H1 (cell line): Measurements from ENCODE around the gene ALDH1A3. TPM values are rescaled to one million over a fixed set of nuclear protein-coding genes. Genes with fewer than 3 reads are reported as not detected.

Experiments
- CTCF ChIA-PET: fragments of 300-600 bp; sonication (Branson Sonifier 250); formaldehyde crosslinking; loops from one replicate; lab custom pipeline; 2021; ENCODE audit not compliant: partially characterized antibody; lab: Charles Lee
- POLR2A ChIA-PET: fragments of 300-600 bp; sonication (Branson Sonifier 250); formaldehyde crosslinking; loops from one replicate; lab custom pipeline; 2021; ENCODE audit warnings: inconsistent platforms; ENCODE audit not compliant: partially characterized antibody; lab: Charles Lee
- DNase-seq, 2 experiments: peaks; one replicate each; pipeline versions ENCODE4 v3.0.0 to v3.0.0-alpha.2; 2010 to 2022; ENCODE audit warnings: low spot score in 2 of 2, low read depth in 1 of 2, mixed read lengths in 1 of 2
- FAIRE-seq: peaks from 2 replicates; lab custom pipeline; 2011; peaks lifted over from hg19 to GRCh38; lab: Jason Lieb, UNC
- H2AFZ ChIP-seq: 2 replicates; pipeline ENCODE4 v1.8.1; 2012; ENCODE audit warnings: low read length, inconsistent platforms
- H2AK5ac ChIP-seq: 2 replicates; pipeline ENCODE4 v1.6.1; 2013; ENCODE audit warnings: low read depth, low read length
- H2BK120ac ChIP-seq: replicated peaks from 2 replicates; pipeline ENCODE3; 2013; ENCODE audit warnings: low read depth, low read length, inconsistent platforms
- H2BK12ac ChIP-seq: 2 replicates; pipeline ENCODE4 v1.6.1; 2013; ENCODE audit warnings: low read depth, low read length
- H2BK15ac ChIP-seq: 2 replicates; pipeline ENCODE4 v1.6.1; 2013; ENCODE audit warnings: low read length
- H2BK20ac ChIP-seq: 2 replicates; pipeline ENCODE4 v1.6.1; 2013; ENCODE audit warnings: low read length
- H2BK5ac ChIP-seq: 2 replicates; pipeline ENCODE4 v1.6.1; 2013; ENCODE audit warnings: low read depth, low read length
- H3K14ac ChIP-seq: 2 replicates; pipeline ENCODE4 v1.6.1; 2013; ENCODE audit warnings: inconsistent platforms; ENCODE audit not compliant: insufficient read length
- H3K18ac ChIP-seq: 2 replicates; pipeline ENCODE4 v1.6.1; 2013; ENCODE audit warnings: low read length; ENCODE audit errors: extremely low read depth
- H3K23ac ChIP-seq: 2 replicates; pipeline ENCODE4 v1.6.1; 2013; ENCODE audit warnings: inconsistent platforms; ENCODE audit not compliant: insufficient read length
- H3K23me2 ChIP-seq: 2 replicates; pipeline ENCODE4 v1.6.1; 2013; ENCODE audit warnings: low read depth, low read length
- H3K27ac ChIP-seq: 2 replicates; pipeline ENCODE4 v1.6.1; 2011; ENCODE audit warnings: low read depth, low read length, inconsistent platforms
- H3K27me3 ChIP-seq, 4 experiments: replicated peaks in 1 of 4; 1 replicate in 1 of 4; 2 replicates in 3 of 4; pipeline versions ENCODE4 v1.6.1 to v1.8.1; 2011 to 2013; ENCODE audit warnings: low read length in 3 of 4, mild to moderate bottlenecking in 3 of 4, inconsistent platforms in 2 of 4, mixed read lengths in 2 of 4, moderate library complexity in 1 of 4; ENCODE audit not compliant: control insufficient read depth in 3 of 4, insufficient read depth in 3 of 4; ENCODE audit errors: extremely low read depth in 1 of 4
- H3K36me3 ChIP-seq, 4 experiments: 2 replicates each; pipeline versions ENCODE4 v1.6.1 to v1.8.1; 2011 to 2013; ENCODE audit warnings: mild to moderate bottlenecking in 4 of 4, low read length in 3 of 4, moderate library complexity in 2 of 4, control low read depth in 1 of 4, inconsistent platforms in 1 of 4; ENCODE audit not compliant: insufficient read depth in 4 of 4, control insufficient read depth in 2 of 4
- H3K4ac ChIP-seq: replicated peaks from 2 replicates; pipeline ENCODE3; 2013; ENCODE audit warnings: low read length, low read depth, mixed read lengths, inconsistent platforms; ENCODE audit not compliant: insufficient read length
- H3K4me1 ChIP-seq, 4 experiments: replicated peaks in 1 of 4; 1 replicate in 1 of 4; 2 replicates in 3 of 4; pipeline versions ENCODE4 v1.6.1 to v1.8.1; 2011 to 2013; ENCODE audit warnings: low read length in 3 of 4, inconsistent platforms in 2 of 4, mixed read lengths in 1 of 4; ENCODE audit not compliant: insufficient read depth in 4 of 4, control insufficient read depth in 3 of 4
- H3K4me2 ChIP-seq, 2 experiments: 2 replicates each; pipeline versions ENCODE4 v1.6.1 to v1.8.1; 2011 to 2013; ENCODE audit warnings: low read depth in 2 of 2, low read length in 2 of 2, control low read depth in 1 of 2, inconsistent platforms in 1 of 2, mild to moderate bottlenecking in 1 of 2; ENCODE audit not compliant: insufficient read depth in 1 of 2
- H3K4me3 ChIP-seq, 4 experiments: fragments of 200-600, 300-600 bp in 1 of 4; sonication (generic), shearing (Covaris generic), sonication (Bioruptor Twin) in 1 of 4; 2 replicates each; pipeline versions ENCODE4 v1.5.1 to v1.8.1; 2011 to 2016; ENCODE audit warnings: low read length in 4 of 4, low read depth in 3 of 4, control low read depth in 2 of 4, inconsistent platforms in 2 of 4, mild to moderate bottlenecking in 2 of 4, mixed read lengths in 1 of 4, moderate library complexity in 1 of 4; ENCODE audit not compliant: insufficient read depth in 2 of 4; ENCODE audit errors: extremely low read depth in 1 of 4
- H3K56ac ChIP-seq: replicated peaks from 2 replicates; pipeline ENCODE3; 2013; ENCODE audit warnings: low read depth, mild to moderate bottlenecking, mixed read lengths, low read length, inconsistent platforms; ENCODE audit not compliant: insufficient read length
- H3K79me1 ChIP-seq: 2 replicates; pipeline ENCODE4 v1.6.1; 2013; ENCODE audit warnings: low read depth, low read length, control low read depth
- H3K79me2 ChIP-seq, 2 experiments: 2 replicates each; pipeline versions ENCODE4 v1.6.1 to v1.8.1; 2012 to 2013; ENCODE audit warnings: low read length in 2 of 2, mild to moderate bottlenecking in 2 of 2, inconsistent platforms in 1 of 2; ENCODE audit not compliant: insufficient read depth in 2 of 2, control insufficient read depth in 1 of 2
- H3K9ac ChIP-seq, 4 experiments: replicated peaks in 1 of 4; 1 replicate in 1 of 4; 2 replicates in 3 of 4; pipeline versions ENCODE4 v1.6.1 to v1.8.1; 2011 to 2013; ENCODE audit warnings: low read depth in 3 of 4, low read length in 3 of 4, control low read depth in 2 of 4, mild to moderate bottlenecking in 2 of 4, moderate library complexity in 2 of 4, inconsistent platforms in 1 of 4; ENCODE audit errors: extremely low read depth in 1 of 4
- H3K9me3 ChIP-seq, 2 experiments: 2 replicates each; pipeline versions ENCODE4 v1.6.1 to v1.8.1; 2012 to 2013; ENCODE audit warnings: mild to moderate bottlenecking in 2 of 2, moderate library complexity in 2 of 2, control low read depth in 1 of 2, inconsistent platforms in 1 of 2, low read depth in 1 of 2, low read length in 1 of 2, mixed read lengths in 1 of 2; ENCODE audit not compliant: insufficient read depth in 2 of 2
- H4K20me1 ChIP-seq, 2 experiments: replicated peaks in 1 of 2; 2 replicates each; pipeline versions ENCODE3 to v1.8.1; 2011 to 2013; ENCODE audit warnings: inconsistent platforms in 2 of 2, low read length in 2 of 2, mild to moderate bottlenecking in 1 of 2; ENCODE audit not compliant: insufficient read depth in 2 of 2, control insufficient read depth in 1 of 2
- H4K5ac ChIP-seq: 2 replicates; pipeline ENCODE4 v1.6.1; 2013; ENCODE audit warnings: low read length, low read depth, mixed read lengths, inconsistent platforms; ENCODE audit not compliant: insufficient read length
- H4K8ac ChIP-seq: 2 replicates; pipeline ENCODE4 v1.8.0; 2013; ENCODE audit warnings: mild to moderate bottlenecking, moderate library complexity, low read length, inconsistent platforms; ENCODE audit not compliant: insufficient read depth; ENCODE audit errors: extremely low read depth
- H4K91ac ChIP-seq: replicated peaks from 2 replicates; pipeline ENCODE3; 2013; ENCODE audit warnings: low read length, mixed read lengths, inconsistent platforms; ENCODE audit not compliant: insufficient read length
- BCL11A ChIP-seq, 2 experiments: IDR thresholded peaks; one replicate each; pipeline ENCODE4 v1.6.1; 2011; ENCODE audit warnings: low read depth in 2 of 2, low read length in 2 of 2, mild to moderate bottlenecking in 2 of 2
- CBX5 ChIP-seq: fragments of 300-800, 300-1000 bp; sonication (generic); IDR thresholded peaks from 2 replicates; pipeline ENCODE4 v1.7.1; 2016; ENCODE audit warnings: antibody characterized with exemption, low read length, low read depth
- CHD2 ChIP-seq: IDR thresholded peaks from 2 replicates; pipeline ENCODE4 v1.6.1; 2012; ENCODE audit warnings: low read length, improper control_type of control experiment
- HDAC6 ChIP-seq: IDR thresholded peaks from one replicate; pipeline ENCODE4 v1.7.1; 2012; ENCODE audit warnings: low read depth, mild to moderate bottlenecking, inconsistent platforms, low read length, moderate library complexity
- POLR2AphosphoS5 ChIP-seq: IDR thresholded peaks from 2 replicates; pipeline ENCODE4 v1.6.1; 2011; ENCODE audit warnings: low read depth, low read length
- SIN3A ChIP-seq, 2 experiments: IDR thresholded peaks in 1 of 2; conservative IDR thresholded peaks in 1 of 2; 2 replicates each; pipeline ENCODE4 v1.6.1; 2011 to 2012; ENCODE audit warnings: low read length in 2 of 2, improper control_type of control experiment in 1 of 2, low read depth in 1 of 2, mild to moderate bottlenecking in 1 of 2
- SP1 ChIP-seq: IDR thresholded peaks from 2 replicates; pipeline ENCODE4 v1.6.1; 2011; ENCODE audit warnings: low read depth, low read length
- SP4 ChIP-seq: IDR thresholded peaks from 2 replicates; pipeline ENCODE4 v1.6.1; 2012; ENCODE audit warnings: low read length, inconsistent platforms
- TAF7 ChIP-seq: optimal IDR thresholded peaks from 2 replicates; pipeline ENCODE3; 2011; ENCODE audit warnings: low read depth, mild to moderate bottlenecking, inconsistent platforms, low read length, moderate library complexity, borderline replicate concordance
- TCF12 ChIP-seq: IDR thresholded peaks from 2 replicates; pipeline ENCODE4 v1.6.1; 2011; ENCODE audit warnings: low read depth, mild to moderate bottlenecking, low read length
- WGBS, 2 experiments: shearing (Covaris generic) in 1 of 2; methylation state at CpG; one replicate each; pipeline versions ENCODE4 v1.1.6 to v1.1.7; 2013 to 2015; ENCODE audit warnings: low lambda C conversion rate in 2 of 2, mixed read lengths in 2 of 2, inconsistent platforms in 1 of 2, low coverage in 1 of 2, missing lambda C conversion rate in 1 of 2; ENCODE audit not compliant: insufficient replicate concordance in 2 of 2, insufficient coverage in 1 of 2, insufficient read length in 1 of 2; ENCODE audit errors: extremely low coverage in 1 of 2, missing lambda C conversion rate in 1 of 2; 5-methylcytosine and 5-hydroxymethylcytosine counted together
- polyA plus RNA-seq, 7 experiments: library from polyadenylated mRNA; depleted of rRNA in 3 of 7; stranded (reverse) in 5 of 7; unstranded in 2 of 7; fragments of >200 nt in 5 of 7; fragments of 200-250 nt in 2 of 7; gene quantifications; 1 replicate in 5 of 7; 2 replicates in 1 of 7; 4 replicates in 1 of 7; pipeline versions ENCODE4 v1.2.1 to v1.2.3, GENCODE V29; 2011 to 2013; ENCODE audit warnings: missing spikeins in 2 of 7, mixed read lengths in 2 of 7
- total RNA-seq: library from RNA; stranded (reverse); fragmentation: NEBNext Ultra II Directional; extraction: Animal tissue kit (Norgen Biotek cat#: 25700); gene quantifications from 2 replicates; pipeline ENCODE4 v1.2.1, GENCODE V29; 2021
- TF ChIP-seq, protein P1 (sequence below): IDR thresholded peaks from 2 replicates; pipeline ENCODE4 v1.6.1; 2011; ENCODE audit warnings: low read depth, mild to moderate bottlenecking, low read length; ENCODE audit not compliant: insufficient read depth

Gene ALDH1A3
- total and polyA plus RNA-seq, 2 of the 8 experiments (the other 6 are each of a cell fraction or from before 2014, with no cell fraction given), result 2.2 to 5.5 TPM

DNA sequence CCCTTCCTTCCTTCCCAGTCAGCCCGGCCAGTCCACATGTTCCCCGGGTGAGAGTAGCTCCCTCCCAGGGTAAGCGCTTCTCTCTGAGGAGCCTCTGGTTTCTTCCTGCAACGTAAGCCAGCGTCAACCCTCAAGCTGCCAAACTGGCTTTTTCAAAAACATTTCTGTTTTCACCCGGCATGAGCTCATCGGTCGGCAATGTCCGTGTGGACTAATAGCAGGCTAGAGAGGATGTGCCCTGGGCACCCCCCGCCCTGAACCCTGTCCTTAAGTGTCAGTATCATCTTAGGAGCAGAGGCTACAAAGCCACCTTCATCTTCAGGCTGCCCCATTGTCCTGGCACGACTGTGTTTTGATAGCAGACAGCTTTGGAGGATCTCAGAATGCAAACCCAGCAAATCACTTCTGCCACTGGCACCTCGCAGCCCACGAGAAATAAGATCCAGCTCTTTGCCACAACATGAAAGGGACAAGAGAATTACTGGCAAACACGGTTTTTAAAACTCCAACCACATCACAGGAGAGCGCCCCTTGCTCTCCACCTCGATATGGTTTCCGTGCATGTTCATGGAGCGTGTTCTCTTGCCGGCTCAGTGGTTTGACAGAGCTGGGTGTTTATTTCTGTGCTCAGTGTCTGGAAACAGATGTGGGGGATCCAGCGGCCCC, 9.9 kb downstream of the ALDH1A3 start:
- Histone ChIP-seq H2BK15ac (no peak overlapping the region), H3K14ac (no peak overlapping the region), H3K4ac (no peak overlapping the region), H3K27ac (no peak overlapping the region), H2AFZ (no peak overlapping the region), H3K9me3 (no peaks in the 10 kb centered on the region), H3K79me1 (no peaks in the 10 kb centered on the region), H4K8ac (no peak overlapping the region), H3K18ac (no peak overlapping the region; the same call in 1 of the 2 replicates), H2BK20ac (no peak overlapping the region), H3K56ac (no peak overlapping the region), H3K23me2 (no peaks in the 10 kb centered on the region), H3K9ac (no peak overlapping the region), H3K4me1 (peaks cover 0 to 7% (median 2%) of the 10 kb centered on the region in 4 experiments; a peak in 2 of 7 replicates), H2BK120ac (no peak overlapping the region), H4K20me1 (peaks cover 0 to 1% of the 10 kb centered on the region in 2 experiments), H2AK5ac (no peak overlapping the region), H2BK12ac (no peak overlapping the region), H3K36me3 (no peaks in the 10 kb centered on the region), H4K5ac (no peak overlapping the region), H3K79me2 (no peaks in the 10 kb centered on the region), H3K27me3 (no peaks in the 10 kb centered on the region; a peak in 1 of 7 replicates), H3K4me2 (no peak overlapping the region), H3K23ac (no peak overlapping the region), H3K4me3 (no peak overlapping the region), H4K91ac (no peak overlapping the region), H2BK5ac (no peak overlapping the region)
- no peak for FAIRE-seq
- CTCF ChIA-PET, result interaction anchor here (0.6 to 6.8 kb wide), 21 partner anchors 9 to 540 kb away, joined by 3 to 34 read pairs (median 3); partner anchors contain the start of gene ALDH1A3
- no peak for DNase-seq
- 71% methylated on average over 20 of the region's 20 CpGs; no CpG with 5 or more reads in 1 of the 2 experiments for WGBS, 2 experiments
- POLR2A ChIA-PET, result interaction anchor here (1.3 to 1.4 kb wide), 2 partner anchors 9 to 10 kb away, joined by 4 read pairs; partner anchors contain the start of gene ALDH1A3
- TF ChIP-seq SP4 (no peak), SP1 (no peak), CHD2 (no peak), HDAC6 (no peak), CBX5 (no peak), BCL11A (IDR thresholded peaks at IDR 0.05; ENCODE audit: low read depth in 2 of 2, low read length in 2 of 2) (no peak), SIN3A (conservative IDR thresholded peaks at IDR 0.05 in 1 of 2, IDR thresholded peaks at IDR 0.05 in 1 of 2; ENCODE audit: low read depth in 1 of 2, low read length in 2 of 2) (no peak), TAF7 (no peak), POLR2AphosphoS5 (no peak), TCF12 (no peak)
- TF ChIP-seq, protein P1, sequence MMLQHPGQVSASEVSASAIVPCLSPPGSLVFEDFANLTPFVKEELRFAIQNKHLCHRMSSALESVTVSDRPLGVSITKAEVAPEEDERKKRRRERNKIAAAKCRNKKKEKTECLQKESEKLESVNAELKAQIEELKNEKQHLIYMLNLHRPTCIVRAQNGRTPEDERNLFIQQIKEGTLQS, result no peak
